Esophagus mucosa (tissue), 1 donor: ENCODE measurements around the gene MEIOSIN. TPM values are rescaled to one million over a fixed set of nuclear protein-coding genes. Genes with fewer than 3 reads are reported as not detected.

Source experiments
- ATAC-seq: fragments of 200-7000 bp; cut with Tn5 transposase; one replicate; pipeline ENCODE4 v1.9.1; 2020
- total RNA-seq: library from RNA; stranded (reverse); gene quantifications from one replicate; pipeline ENCODE4 v1.2.4, GENCODE V29; 2023
- donor health status: DM: yes; HTN: yes; CAD: no.

MEIOSIN gene
- total RNA-seq, 1 donor from 2014 or later: not detected

DNA sequence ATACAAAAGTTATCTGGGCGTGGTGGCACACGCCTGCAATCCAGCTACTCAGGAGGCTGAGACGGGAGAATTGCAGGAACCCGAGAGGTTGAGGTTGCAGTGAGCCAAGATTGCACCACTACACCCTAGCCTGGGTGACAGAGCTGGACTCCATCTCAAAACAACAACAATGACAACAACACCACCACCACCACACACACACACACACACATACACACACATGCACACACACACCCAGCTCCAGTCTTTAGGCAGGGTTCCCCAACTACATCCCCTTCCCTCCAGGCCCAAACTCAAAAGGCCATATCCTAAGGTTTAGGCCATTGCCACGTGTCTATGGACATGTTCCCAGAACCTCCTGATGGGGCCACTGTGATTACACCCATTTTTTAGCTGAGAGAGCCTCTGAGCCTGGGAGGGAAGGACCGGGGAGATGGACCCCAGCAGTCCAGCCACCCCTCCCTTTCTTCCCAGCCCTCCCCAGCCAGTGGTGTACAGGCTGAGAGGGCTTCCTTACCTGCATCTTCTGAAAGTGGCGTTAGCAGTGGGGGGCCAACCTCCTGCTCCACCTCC is 68.5 kb downstream of the MEIOSIN start:
- ATAC-seq: no peak

DNA sequence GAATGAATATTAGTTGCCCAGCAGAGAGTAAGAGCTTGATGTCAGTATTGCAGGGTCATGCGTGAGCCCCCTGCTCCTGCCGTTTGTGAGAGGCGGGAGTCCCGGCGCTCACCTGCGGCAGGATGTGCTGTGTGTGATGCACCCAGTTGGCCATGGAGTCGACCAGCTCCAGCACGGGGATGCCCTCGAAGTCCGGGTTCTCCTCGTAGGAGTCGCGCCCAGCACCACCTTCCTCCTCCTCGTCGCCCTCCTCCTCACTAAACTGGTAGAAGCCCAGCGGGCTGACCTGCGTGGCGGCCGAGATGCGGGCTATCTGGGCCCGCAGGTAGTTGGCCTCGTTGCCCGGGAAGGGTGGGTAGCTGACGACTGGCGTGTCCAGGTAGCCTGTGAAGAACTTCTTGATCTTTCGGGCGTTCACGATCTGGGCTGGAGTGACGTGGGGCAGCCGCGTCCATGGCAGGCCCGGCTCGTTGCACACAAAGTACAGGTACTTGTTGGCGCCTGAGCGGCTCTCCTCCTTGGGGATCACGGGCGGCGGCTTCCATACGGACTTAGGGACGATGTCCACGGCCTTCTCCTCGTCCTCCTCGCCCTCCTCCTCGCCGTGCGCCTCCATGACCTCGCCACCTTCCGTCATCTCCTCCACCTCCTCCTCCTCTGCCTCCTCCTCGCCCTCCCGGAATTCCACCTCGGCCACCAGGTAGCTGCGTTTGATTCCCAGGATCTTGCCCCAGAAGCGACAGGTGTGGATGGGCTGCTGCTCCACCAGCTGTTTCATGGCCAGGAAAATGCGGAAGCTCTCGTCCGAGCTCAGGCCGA is 71.1 kb downstream of the MEIOSIN start:
- no peak for ATAC-seq

DNA sequence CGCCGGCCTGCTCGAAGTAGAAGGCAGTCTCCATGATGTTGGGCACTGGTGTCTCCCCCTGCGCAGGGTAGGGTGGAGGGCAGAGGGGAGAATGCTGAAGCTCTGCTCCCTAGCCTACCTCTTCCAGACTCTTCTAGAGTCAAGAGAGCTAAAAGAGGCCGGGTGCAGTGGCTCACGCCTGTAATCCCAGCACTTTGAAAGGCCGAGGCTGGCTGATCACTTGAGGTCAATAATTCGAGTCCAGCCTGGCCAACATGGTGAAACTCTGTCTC is 71.7 kb downstream of the MEIOSIN start:
- no peak for ATAC-seq

DNA sequence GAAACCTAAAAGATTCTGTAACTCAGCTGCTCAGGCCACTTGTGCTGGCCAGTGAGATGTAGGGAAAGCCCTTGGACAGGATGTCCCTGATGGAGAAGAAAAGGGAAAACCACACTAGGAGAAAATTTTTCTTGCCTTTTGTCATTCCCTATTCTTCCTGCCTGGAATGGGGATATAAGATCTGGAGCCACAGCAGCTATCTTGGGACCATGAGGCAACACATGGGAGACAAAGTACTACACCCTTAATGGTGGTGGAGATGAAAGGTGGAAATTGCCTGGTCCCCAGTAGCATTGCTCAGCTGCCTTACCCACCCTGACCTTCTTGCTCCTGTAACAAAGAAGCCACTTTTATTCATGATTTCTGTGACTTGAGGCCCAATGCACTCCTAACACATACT is 72.5 kb downstream of the MEIOSIN start:
- ATAC-seq: no peak

DNA sequence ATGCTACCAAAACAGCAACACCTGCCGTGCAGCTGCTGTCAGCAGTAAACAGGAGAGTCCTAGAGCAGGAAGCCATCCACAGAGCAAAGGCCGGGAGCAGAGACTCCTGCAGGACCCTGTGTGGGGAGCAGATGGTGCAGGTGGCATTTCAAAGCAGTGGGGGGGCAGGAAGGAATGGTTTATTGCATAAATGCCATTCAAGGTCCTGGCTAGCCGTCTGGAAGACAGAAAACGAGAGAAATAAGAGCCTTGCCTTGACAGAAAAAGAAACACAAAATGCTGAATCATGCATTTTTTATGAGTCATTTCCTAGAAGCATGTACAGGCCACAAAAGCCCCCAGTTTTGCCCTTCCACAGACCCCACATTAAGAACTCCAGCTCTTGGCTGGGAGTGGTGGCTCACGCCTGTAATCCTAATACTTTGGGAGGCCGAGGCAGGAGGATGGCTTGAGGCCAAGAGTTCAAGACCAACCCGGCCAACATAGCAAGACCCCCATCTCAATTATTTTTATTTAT is 76.5 kb downstream of the MEIOSIN start:
- no peak for ATAC-seq

DNA sequence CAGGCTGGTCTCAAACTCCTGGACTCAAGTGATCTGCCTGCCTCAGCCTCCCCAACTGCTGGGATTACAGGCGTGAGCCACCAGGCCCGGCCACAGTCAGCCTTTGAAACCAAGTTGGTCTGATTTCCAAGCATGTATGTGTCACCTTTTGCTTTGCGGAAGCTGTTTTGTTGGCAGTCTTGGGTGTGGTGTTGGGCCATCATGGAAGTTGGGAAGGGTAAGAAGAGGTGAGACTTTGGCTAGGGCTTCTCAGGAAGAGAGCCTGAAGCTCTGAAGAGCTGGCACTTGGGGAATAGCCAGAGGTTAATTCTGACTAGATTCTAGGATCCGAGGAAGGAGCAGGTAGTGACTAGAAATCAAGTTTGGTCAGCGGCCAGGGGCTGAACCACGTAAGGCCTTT is 79.1 kb downstream of the MEIOSIN start:
- ATAC-seq: peak; percentile 74

Other genes with a start within 250 kb of the MEIOSIN start
- gene RTN2, start 236.4 kb upstream of the MEIOSIN start, total RNA-seq: 1.4 TPM
- 2.4 TPM for gene PPM1N, start 235.0 kb upstream of the MEIOSIN start, total RNA-seq
- gene VASP, start 226.0 kb upstream of the MEIOSIN start, total RNA-seq: 48.8 TPM
- 10.0 TPM for gene OPA3, start 148.6 kb upstream of the MEIOSIN start, total RNA-seq
- 0.56 TPM for gene GPR4, start 131.2 kb upstream of the MEIOSIN start, total RNA-seq
- gene EML2, start 94.0 kb upstream of the MEIOSIN start, total RNA-seq: 85.4 TPM
- gene GIPR, start 65.2 kb upstream of the MEIOSIN start, total RNA-seq: 0.16 TPM
- gene SNRPD2, start 41.5 kb upstream of the MEIOSIN start, total RNA-seq: 387 TPM
- 5.7 TPM for gene QPCTL, start 40.8 kb upstream of the MEIOSIN start, total RNA-seq
- 30.3 TPM for gene FBXO46, start 2.5 kb upstream of the MEIOSIN start, total RNA-seq
- gene SIX5, start 35.8 kb downstream of the MEIOSIN start, total RNA-seq: 8.8 TPM
- gene DMPK, start 49.1 kb downstream of the MEIOSIN start, total RNA-seq: 15.5 TPM
- 17.4 TPM for gene DMWD, start 59.4 kb downstream of the MEIOSIN start, total RNA-seq
- gene RSPH6A, start 81.9 kb downstream of the MEIOSIN start, total RNA-seq: 0.12 TPM
- 42.9 TPM for gene SYMPK, start 129.7 kb downstream of the MEIOSIN start, total RNA-seq
- gene FOXA3, start 130.9 kb downstream of the MEIOSIN start, total RNA-seq: not detected
- 10.0 TPM for gene IRF2BP1, start 152.7 kb downstream of the MEIOSIN start, total RNA-seq
- gene MYPOP, start 169.2 kb downstream of the MEIOSIN start, total RNA-seq: 3.7 TPM
- gene NANOS2, start 181.3 kb downstream of the MEIOSIN start, total RNA-seq: not detected
- gene NOVA2, start 240.4 kb downstream of the MEIOSIN start, total RNA-seq: 0.40 TPM